Activated T-cell treated with anti-CD3 and anti-CD28 coated beads for 1 hour (primary cell): ENCODE data around the gene RBPJ.
"Not testable (repeated sequence)": the region's sequence is repeated elsewhere in the genome, so short reads cannot be mapped to it uniquely, and the experiment has no call there.

Experiments
- DNase-seq: peaks from one replicate; pipeline ENCODE4 v3.0.0-alpha.2; 2020; ENCODE audit warnings: low read depth

Gene RBPJ

GRCh38 chr4:26375551-26375950 is 54.7 kb downstream of the RBPJ start:
- DNase-seq = no peak

- no peak for DNase-seq
These were observed 56.8 kb downstream of the RBPJ start for GRCh38 chr4:26377328-26378311.

DNA sequence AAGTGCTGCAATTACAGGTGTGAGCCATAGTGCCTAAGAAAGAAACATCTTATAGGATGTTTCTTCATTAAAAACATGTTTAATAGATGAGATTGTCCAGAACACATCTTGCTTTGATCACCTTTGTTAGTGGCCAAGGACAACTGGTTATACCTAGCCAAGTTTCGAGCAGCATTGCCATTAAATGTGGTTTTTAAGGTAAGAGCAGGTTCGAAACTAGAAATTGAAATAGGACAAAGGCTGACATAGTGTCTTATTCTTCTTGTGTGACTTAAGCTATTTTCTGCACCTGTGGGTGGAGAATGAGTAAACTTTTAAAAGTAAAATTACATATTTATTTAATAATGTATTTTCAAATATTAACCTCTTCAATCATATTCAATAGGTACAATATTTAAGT is 59.0 kb downstream of the RBPJ start:
- no peak for DNase-seq

- no peak for DNase-seq
These were observed 59.9 kb downstream of the RBPJ start for GRCh38 chr4:26380740-26381139.

GRCh38 chr4:26384380-26385057 is 63.7 kb downstream of the RBPJ start:
- DNase-seq = no peak

GRCh38 chr4:26385690-26386089 is 64.9 kb downstream of the RBPJ start:
- DNase-seq = no peak

- no peak for DNase-seq
These were observed 65.6 kb downstream of the RBPJ start for GRCh38 chr4:26386386-26386785.

GRCh38 chr4:26388671-26389070 is 67.9 kb downstream of the RBPJ start:
- DNase-seq = no peak

GRCh38 chr4:26397086-26397485 is 76.3 kb downstream of the RBPJ start:
- no peak for DNase-seq

DNA sequence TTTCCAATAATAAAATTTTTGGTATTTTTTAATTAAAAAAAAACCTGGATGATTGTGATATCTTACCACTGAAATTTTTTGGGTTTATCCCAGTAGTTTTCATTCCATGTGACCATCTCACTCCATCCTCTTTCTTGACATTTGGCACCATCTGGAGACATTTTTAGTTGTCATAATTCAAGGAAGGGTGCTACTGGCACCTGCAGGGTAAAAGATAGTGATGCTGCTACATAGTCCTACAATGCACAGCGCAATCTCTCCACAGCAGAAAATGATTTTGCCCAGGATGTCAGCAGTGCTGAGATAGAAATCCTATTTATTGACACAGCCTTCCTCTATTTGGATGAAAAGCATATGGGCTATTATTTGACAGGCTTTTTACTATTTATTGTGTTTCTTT is 79.3 kb downstream of the RBPJ start:
- no peak for DNase-seq

DNA sequence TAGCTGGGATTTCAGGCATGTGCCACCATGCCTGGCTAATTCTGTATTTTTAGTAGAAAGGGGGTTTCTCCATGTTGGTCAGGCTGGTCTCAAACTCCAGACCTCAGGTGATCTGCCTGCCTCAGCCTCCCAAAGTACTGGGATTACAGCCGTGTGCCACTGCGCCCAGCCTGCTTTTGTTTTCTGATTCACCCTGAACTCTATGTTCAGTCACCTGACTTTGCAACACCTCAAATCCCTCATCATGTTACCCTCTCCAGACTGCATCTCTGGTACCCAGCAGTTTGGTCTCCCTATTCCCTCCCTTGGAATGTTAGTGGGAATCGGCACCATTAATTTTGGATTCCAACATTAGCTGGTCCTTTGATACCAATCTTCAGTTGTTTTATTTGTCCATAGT is 81.2 kb downstream of the RBPJ start:
- not testable (repeated sequence) for DNase-seq

- no peak for DNase-seq
These were observed 81.6 kb downstream of the RBPJ start for GRCh38 chr4:26402458-26402857.

DNA sequence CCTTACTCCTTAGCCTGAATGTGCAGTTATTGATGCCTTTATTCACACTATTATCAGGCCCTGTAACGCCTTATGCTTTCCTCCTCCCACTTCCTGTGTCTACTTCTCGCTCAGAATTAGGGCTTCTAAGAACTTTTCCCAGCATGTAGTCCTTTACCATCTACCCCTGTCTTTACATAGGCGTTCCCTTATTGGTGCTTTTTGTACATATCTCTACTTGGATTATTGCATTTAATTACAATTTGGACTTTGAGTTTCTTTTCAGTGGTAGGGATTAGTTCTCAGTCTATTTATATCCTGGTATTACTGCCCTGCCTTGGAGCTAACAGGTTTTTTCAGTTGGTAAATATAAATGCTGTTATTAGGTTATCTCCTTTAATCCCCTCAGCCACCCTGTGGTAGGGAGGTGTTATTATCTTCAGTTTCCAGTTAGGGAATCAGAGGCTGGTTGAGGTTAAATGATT is 84.0 kb downstream of the RBPJ start:
- DNase-seq = no peak

DNA sequence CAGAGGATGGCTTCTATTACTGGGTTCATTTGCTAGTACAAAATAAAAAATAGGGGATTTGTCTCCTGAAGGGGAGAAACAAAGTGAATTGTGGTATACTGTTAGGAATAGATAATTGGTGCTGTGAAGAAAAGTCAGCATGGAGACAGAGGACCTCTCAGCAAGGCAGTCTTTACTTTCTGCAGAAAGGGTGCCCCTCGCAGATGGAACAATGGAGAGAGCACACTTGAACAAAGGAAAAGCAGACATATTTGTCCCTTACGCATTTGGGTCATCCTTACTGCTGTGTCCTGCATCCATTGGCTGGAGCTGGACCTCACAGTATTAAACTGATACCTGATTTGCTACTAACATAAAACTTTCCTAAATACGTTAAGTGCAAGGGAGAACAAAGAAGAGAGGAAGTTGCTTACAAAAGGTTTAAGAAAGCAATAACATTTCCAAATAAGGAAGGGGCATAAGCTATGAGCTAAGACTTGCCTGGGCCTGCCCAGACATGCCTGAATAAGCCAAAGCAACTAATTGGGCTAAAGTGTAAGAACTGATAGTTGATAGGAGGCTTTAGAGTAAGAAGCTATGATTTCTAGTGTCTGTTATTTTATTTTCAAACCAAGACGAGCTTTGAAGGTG is 85.6 kb downstream of the RBPJ start:
- DNase-seq = no peak

- DNase-seq = no peak
These were observed 86.7 kb downstream of the RBPJ start for GRCh38 chr4:26407476-26407875.

- DNase-seq = no peak
These were observed 89.8 kb downstream of the RBPJ start for GRCh38 chr4:26410385-26411293.

GRCh38 chr4:26412381-26413372 is 91.9 kb downstream of the RBPJ start:
- no peak for DNase-seq

- DNase-seq = no peak
These were observed 92.8 kb downstream of the RBPJ start for GRCh38 chr4:26413582-26413981.

- DNase-seq = no peak
These were observed 97.3 kb downstream of the RBPJ start for GRCh38 chr4:26418107-26418506.

GRCh38 chr4:26418850-26419249 is 98.0 kb downstream of the RBPJ start:
- DNase-seq = no peak
